Psoas muscle (tissue), 8 donors: ENCODE measurements around the gene ADAD2. TPM values are rescaled to one million over a fixed set of nuclear protein-coding genes. Genes with fewer than 3 reads are reported as not detected.
"Not testable (repeated sequence)": the region's sequence is repeated elsewhere in the genome, so short reads cannot be mapped to it uniquely, and the experiment has no call there.

ENCODE experiments used
- ATAC-seq, 4 donors: fragments of 200-7000 bp; cut with Tn5 transposase; one replicate each; pipeline ENCODE4 v1.9.1; 2020; ENCODE audit warnings: moderate library complexity in 3 of 4, mild to moderate bottlenecking in 2 of 4
- DNase-seq, 2 donors: peaks; one replicate each; pipeline ENCODE4 v3.0.0-alpha.2; 2020
- H3K27ac ChIP-seq: fragments of 200-600 bp; one replicate; pipeline ENCODE4 v1.8.0; 2022
- H3K27me3 ChIP-seq, 3 donors: fragments of 200-600 bp in 1 of 3; one replicate each; pipeline versions ENCODE4 v1.6.1 to v1.8.0; 2013 to 2022; ENCODE audit warnings: low read length in 2 of 3, mild to moderate bottlenecking in 2 of 3, moderate library complexity in 1 of 3; ENCODE audit not compliant: insufficient read depth in 3 of 3
- H3K36me3 ChIP-seq, 2 donors: fragments of 200-600 bp in 1 of 2; one replicate each; pipeline versions ENCODE4 v1.6.1 to v1.8.0; 2013 to 2022; ENCODE audit warnings: low read depth in 1 of 2, mild to moderate bottlenecking in 1 of 2, moderate library complexity in 1 of 2; ENCODE audit not compliant: insufficient read depth in 1 of 2
- H3K4me1 ChIP-seq: fragments of 200-600 bp; one replicate; pipeline ENCODE4 v1.8.0; 2022
- H3K4me3 ChIP-seq: fragments of 200-600 bp; one replicate; pipeline ENCODE4 v1.8.0; 2022; ENCODE audit warnings: mild to moderate bottlenecking
- H3K9me3 ChIP-seq: fragments of 200-600 bp; one replicate; pipeline ENCODE4 v1.8.0; 2022
- WGBS, 3 donors: extraction: QIAGEN DNeasy Blood & Tissue Kit; methylation state at CpG; one replicate each; pipeline versions ENCODE4 v1.1.6 to v1.1.7; 2013; 5-methylcytosine and 5-hydroxymethylcytosine counted together
- intact Hi-C, 2 donors: fragments of 100-400 bp; cut with DNase I; formaldehyde crosslinking; loops; one replicate each; pipeline versions ENCODE4 v1.11.0 to v1.14.2; 2022
- polyA plus RNA-seq, 3 donors: library from polyadenylated mRNA; stranded (reverse); fragments of 200-250 nt; gene quantifications; one replicate each; pipeline ENCODE4 v1.2.3, GENCODE V29; 2013
- total RNA-seq, 4 donors: library from RNA; stranded (reverse); fragmentation: NEBNext Ultra II Directional in 2 of 4; extraction: Animal tissue kit (Norgen Biotek cat#: 25700) in 2 of 4; gene quantifications; one replicate each; pipeline versions ENCODE4 v1.2.1 to v1.2.4, GENCODE V29; 2021 to 2023
- TF ChIP-seq, protein P1 (sequence below): fragments of 200-600 bp; IDR thresholded peaks from one replicate; pipeline ENCODE4 v1.8.0; 2022; ENCODE audit warnings: antibody characterized with exemption
- donor health status: healthy with polysubstance abuse.
- donor health status: DM: no; HTN: no; CAD: no; lungs with moderate emphysema.
- donor health status: Bipolar disorder and iron deficiency.
- donor health status: healthy.
- donor health status: DM: yes; HTN: yes; CAD: no.
- donor health status: DM: no; HTN: no; CAD: no.
- donor health status: DM: no; HTN: no; CAD: no.
- donor health status: DM: yes; HTN: yes; CAD: no.

Gene ADAD2
- total and polyA plus RNA-seq, 7 donors, result 0.17 to 0.69 (median 0.18) TPM; not detected in 4

DNA sequence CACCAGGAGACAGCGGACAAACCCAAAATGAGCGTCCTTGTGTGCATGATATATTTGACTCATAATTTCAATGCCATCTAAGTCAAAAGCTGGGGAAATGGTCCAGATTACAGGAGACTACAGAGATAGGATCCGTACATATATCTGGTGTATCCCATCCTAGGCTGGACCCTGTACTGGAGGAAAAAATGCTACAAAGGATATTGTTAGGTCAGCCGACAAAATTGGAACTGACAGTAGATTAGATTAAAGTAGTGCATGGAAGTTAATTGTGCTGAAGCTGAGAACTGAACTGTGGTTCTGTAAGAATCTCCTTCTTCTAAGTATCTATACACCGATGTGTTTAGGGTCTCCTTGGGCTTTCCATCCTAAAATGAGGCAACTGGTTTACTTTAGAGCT lies 24.6 kb downstream of the ADAD2 start:
- intact Hi-C loops, result no loop called here
- TF ChIP-seq, protein P1, sequence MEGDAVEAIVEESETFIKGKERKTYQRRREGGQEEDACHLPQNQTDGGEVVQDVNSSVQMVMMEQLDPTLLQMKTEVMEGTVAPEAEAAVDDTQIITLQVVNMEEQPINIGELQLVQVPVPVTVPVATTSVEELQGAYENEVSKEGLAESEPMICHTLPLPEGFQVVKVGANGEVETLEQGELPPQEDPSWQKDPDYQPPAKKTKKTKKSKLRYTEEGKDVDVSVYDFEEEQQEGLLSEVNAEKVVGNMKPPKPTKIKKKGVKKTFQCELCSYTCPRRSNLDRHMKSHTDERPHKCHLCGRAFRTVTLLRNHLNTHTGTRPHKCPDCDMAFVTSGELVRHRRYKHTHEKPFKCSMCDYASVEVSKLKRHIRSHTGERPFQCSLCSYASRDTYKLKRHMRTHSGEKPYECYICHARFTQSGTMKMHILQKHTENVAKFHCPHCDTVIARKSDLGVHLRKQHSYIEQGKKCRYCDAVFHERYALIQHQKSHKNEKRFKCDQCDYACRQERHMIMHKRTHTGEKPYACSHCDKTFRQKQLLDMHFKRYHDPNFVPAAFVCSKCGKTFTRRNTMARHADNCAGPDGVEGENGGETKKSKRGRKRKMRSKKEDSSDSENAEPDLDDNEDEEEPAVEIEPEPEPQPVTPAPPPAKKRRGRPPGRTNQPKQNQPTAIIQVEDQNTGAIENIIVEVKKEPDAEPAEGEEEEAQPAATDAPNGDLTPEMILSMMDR, result no peak
- DNase-seq (no peak), ATAC-seq (no peak)
- H3K36me3 ChIP-seq, result no peaks in the 10 kb centered on the region
- H3K4me1 ChIP-seq, result peaks cover 5% of the 10 kb centered on the region
- WGBS, 3 donors, result 82 to 92% (median 88%) methylated on average over 5 of the region's 5 CpGs
- no peak overlapping the region for H3K4me3 ChIP-seq
- no peaks in the 10 kb centered on the region for H3K27me3 ChIP-seq
- no peaks in the 10 kb centered on the region for H3K9me3 ChIP-seq
- H3K27ac ChIP-seq, result no peak overlapping the region

GRCh38 chr16:84216144-84216543 lies 25.2 kb downstream of the ADAD2 start:
- H3K9me3 ChIP-seq, intact Hi-C loops, DNase-seq, H3K4me3 ChIP-seq, H3K27me3 ChIP-seq, H3K36me3 ChIP-seq, H3K4me1 ChIP-seq, H3K27ac ChIP-seq, ATAC-seq: not testable (repeated sequence)
- 93 to 96% (median 96%) methylated on average over 3 of the region's 3 CpGs for WGBS, 3 donors

DNA sequence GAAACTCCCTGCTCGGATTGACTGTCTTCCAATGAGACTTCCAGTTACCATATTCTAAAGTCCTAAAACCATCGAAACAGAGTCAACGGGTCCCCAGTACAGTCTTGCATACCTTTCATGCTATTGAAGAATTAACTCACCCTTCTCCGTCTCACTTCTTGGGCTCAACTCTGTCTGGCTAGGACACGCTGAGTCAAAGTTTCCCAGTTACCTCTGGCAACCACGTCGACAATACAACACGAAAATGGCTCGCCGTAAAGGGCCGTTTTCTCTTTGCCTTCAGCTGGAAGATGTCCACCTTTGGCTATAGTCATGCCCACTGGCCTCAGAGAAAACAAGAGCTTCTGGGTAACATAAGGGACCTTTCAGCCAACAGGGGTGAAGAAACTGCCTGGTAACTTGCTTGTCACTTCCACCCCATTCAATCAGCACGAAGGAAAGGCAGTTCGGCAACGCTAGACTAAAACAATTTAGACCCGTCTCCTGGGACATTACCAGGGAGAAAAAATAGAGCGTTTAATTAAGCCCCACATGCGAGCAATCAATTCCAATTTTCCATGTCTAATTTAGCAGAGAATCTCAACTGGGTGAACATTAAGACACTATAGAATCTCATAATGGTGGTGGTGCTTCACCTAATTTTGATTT lies 27.3 kb downstream of the ADAD2 start:
- intact Hi-C loops, result no loop called here
- Histone ChIP-seq H3K4me3 (no peak overlapping the region), H3K9me3 (no peaks in the 10 kb centered on the region), H3K27me3 (no peaks in the 10 kb centered on the region), H3K36me3 (no peaks in the 10 kb centered on the region), H3K4me1 (peaks cover 5% of the 10 kb centered on the region), H3K27ac (no peak overlapping the region)
- WGBS, 3 donors, result 50 to 58% (median 51%) methylated on average over 17 of the region's 17 CpGs
- DNase-seq, result no peak
- no peak for ATAC-seq
- TF ChIP-seq, protein P1, result no peak

GRCh38 chr16:84218956-84219355 lies 28.0 kb downstream of the ADAD2 start:
- no peak overlapping the region for H3K27ac ChIP-seq
- DNase-seq (no peak), ATAC-seq (no peak)
- intact Hi-C loops, result no loop called here
- H3K9me3 ChIP-seq, result no peaks in the 10 kb centered on the region
- TF ChIP-seq, protein P1, result no peak
- no peak overlapping the region for H3K4me3 ChIP-seq
- peaks cover 5% of the 10 kb centered on the region for H3K4me1 ChIP-seq
- H3K27me3 ChIP-seq, result no peaks in the 10 kb centered on the region
- H3K36me3 ChIP-seq, result no peaks in the 10 kb centered on the region
- WGBS, 3 donors, result 60 to 74% (median 65%) methylated on average over 6 of the region's 6 CpGs

DNA sequence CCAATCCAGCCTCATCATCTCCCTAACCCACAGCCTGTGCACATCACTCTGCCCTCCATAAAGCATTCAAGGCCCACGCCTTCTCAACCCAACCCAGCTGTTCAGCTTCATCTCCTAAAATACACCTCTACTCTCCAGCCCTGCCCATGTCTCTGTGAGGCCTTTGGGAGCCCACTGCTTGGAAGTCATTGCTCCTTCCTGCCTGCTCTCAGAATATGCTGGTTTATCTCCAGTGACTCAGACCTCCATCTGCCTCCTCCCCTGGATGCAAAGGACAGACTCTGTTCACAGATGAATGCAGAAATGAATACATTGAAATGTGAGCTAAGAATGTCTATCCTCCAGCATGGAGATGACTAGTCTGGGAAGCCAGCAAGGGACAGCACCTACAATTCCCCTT lies 29.9 kb downstream of the ADAD2 start:
- Histone ChIP-seq H3K4me3 (no peak overlapping the region), H3K4me1 (no peaks in the 10 kb centered on the region), H3K36me3 (no peaks in the 10 kb centered on the region), H3K27me3 (peaks cover 0 to 7% (median 3%) of the 10 kb centered on the region in 3 donors), H3K9me3 (no peaks in the 10 kb centered on the region), H3K27ac (no peak overlapping the region)
- ATAC-seq (no peak), DNase-seq (no peak)
- WGBS, 3 donors, result 93 to 100% (median 95%) methylated on average over 1 of the region's 1 CpG
- intact Hi-C loops, result no loop called here
- TF ChIP-seq, protein P1, result no peak
